GM12878 (cell line): ENCODE results near the gene REV1. TPM values are rescaled to one million over a fixed set of nuclear protein-coding genes. Genes with fewer than 3 reads are reported as not detected.
A peak's percentile ranks its signal among the peaks of the same experiment; 100 is the strongest.

Source experiments
- ATAC-seq: fragments of 200-7000 bp; cut with Tn5 transposase; 3 replicates; pipeline ENCODE4 v1.9.1; 2020; ENCODE audit warnings: mild to moderate bottlenecking, moderate library complexity
- BruUV-seq: library from RNA; stranded (reverse); fragments of 400-500 nt; replicated peaks from 2 replicates; lab custom pipeline; 2021; lab: Mats Ljungman, UMichigan
- CTCF ChIA-PET: fragments of 300-600 bp; sonication (Branson Sonifier 250); formaldehyde crosslinking; extraction: SDS; loops from one replicate; lab custom pipeline; 2021; ENCODE audit warnings: inconsistent platforms; lab: Yijun Ruan, JAX
- POLR2A ChIA-PET: fragments of 350-600 bp; formaldehyde crosslinking; extraction: SDS; loops from one replicate; lab custom pipeline; 2021; ENCODE audit warnings: inconsistent platforms; lab: Charles Lee
- RAD21 ChIA-PET: fragments of 300-600 bp; sonication (Branson Sonifier 250); formaldehyde crosslinking; loops from one replicate; lab custom pipeline; 2023; ENCODE audit warnings: antibody characterized with exemption; ENCODE audit not compliant: unreplicated experiment; lab: Charles Lee
- SMC1A ChIA-PET: fragments of 300-600 bp; sonication (Branson Sonifier 250); formaldehyde crosslinking; loops from one replicate; lab custom pipeline; 2023; ENCODE audit not compliant: unreplicated experiment, uncharacterized antibody; lab: Charles Lee
- DNase-seq: peaks from one replicate; pipeline ENCODE4 v3.0.0-alpha.2; 2011; ENCODE audit warnings: low read depth, low spot score
- FAIRE-seq: peaks from 3 replicates; lab custom pipeline; 2011; peaks lifted over from hg19 to GRCh38; lab: Jason Lieb, UNC
- H2AFZ ChIP-seq: 2 replicates; pipeline ENCODE4 v1.6.0; 2011; ENCODE audit warnings: low read depth, low read length, control low read depth; ENCODE audit not compliant: control insufficient read depth
- H3K27ac ChIP-seq: 2 replicates; pipeline ENCODE4 v1.5.1; 2011; ENCODE audit warnings: control low read depth; ENCODE audit not compliant: control insufficient read depth, insufficient read depth
- H3K27me3 ChIP-seq, 2 experiments: replicated peaks in 1 of 2; 2 replicates each; pipeline versions ENCODE4 v1.6.0 to v1.6.1; 2011; ENCODE audit warnings: low read length in 1 of 2; ENCODE audit not compliant: control insufficient read depth in 2 of 2, insufficient read depth in 2 of 2
- H3K36me3 ChIP-seq, 2 experiments: 2 replicates each; pipeline ENCODE4 v1.5.1; 2011; ENCODE audit warnings: low read length in 1 of 2; ENCODE audit not compliant: control insufficient read depth in 2 of 2, insufficient read depth in 2 of 2
- H3K4me1 ChIP-seq: 2 replicates; pipeline ENCODE4 v1.6.1; 2011; ENCODE audit warnings: mild to moderate bottlenecking, low read length, moderate library complexity, mixed read lengths; ENCODE audit not compliant: control insufficient read depth, insufficient read depth
- H3K4me2 ChIP-seq: 2 replicates; pipeline ENCODE4 v1.6.0; 2011; ENCODE audit warnings: control low read depth; ENCODE audit not compliant: control insufficient read depth, insufficient read depth
- H3K4me3 ChIP-seq: fragments of 200-600 bp; sonication (generic); 2 replicates; pipeline ENCODE4 v1.5.1; 2016
- H3K79me2 ChIP-seq: 2 replicates; pipeline ENCODE4 v1.6.0; 2011; ENCODE audit warnings: low read length; ENCODE audit not compliant: control insufficient read depth, insufficient read depth
- H3K9ac ChIP-seq: 2 replicates; pipeline ENCODE4 v1.8.0; 2011; ENCODE audit warnings: low read length, control low read depth, mixed read lengths; ENCODE audit not compliant: control insufficient read depth, insufficient read depth
- H3K9me3 ChIP-seq: replicated peaks from 3 replicates; pipeline ENCODE4 v1.5.1; 2011; ENCODE audit warnings: mild to moderate bottlenecking, low read length; ENCODE audit not compliant: control insufficient read depth, insufficient read depth
- H4K20me1 ChIP-seq: 2 replicates; pipeline ENCODE4 v1.6.0; 2011; ENCODE audit not compliant: control insufficient read depth, insufficient read depth
- FOXK2 ChIP-seq: fragments of 450-650 bp; IDR thresholded peaks from 2 replicates; pipeline ENCODE4 v1.6.1; 2017; ENCODE audit warnings: mild to moderate bottlenecking, moderate library complexity
- GATAD2B ChIP-seq: fragments of 450-650 bp; conservative IDR thresholded peaks from 2 replicates; pipeline ENCODE4 v1.6.1; 2017; ENCODE audit warnings: low read depth, mild to moderate bottlenecking, moderate library complexity
- KAT2A ChIP-seq: conservative IDR thresholded peaks from 2 replicates; pipeline ENCODE4 v1.6.1; 2011; ENCODE audit warnings: low read depth, low read length; ENCODE audit not compliant: control insufficient read depth
- MTA3 ChIP-seq: IDR thresholded peaks from 2 replicates; pipeline ENCODE4 v1.6.1; 2012; ENCODE audit warnings: low read length, inconsistent platforms, borderline replicate concordance
- NFYA ChIP-seq: IDR thresholded peaks from 2 replicates; pipeline ENCODE4 v1.6.1; 2011; ENCODE audit warnings: low read depth, mild to moderate bottlenecking, low read length, improper control_type of control experiment, borderline replicate concordance
- POLR2AphosphoS5 ChIP-seq: IDR thresholded peaks from 2 replicates; pipeline ENCODE4 v1.6.1; 2011; ENCODE audit warnings: mild to moderate bottlenecking, low read length, inconsistent platforms
- RB1 ChIP-seq: fragments of 450-650 bp; formaldehyde crosslinking; IDR thresholded peaks from 2 replicates; pipeline ENCODE4 v1.6.1; 2017; ENCODE audit warnings: mild to moderate bottlenecking, borderline replicate concordance
- ZSCAN29 ChIP-seq: fragments of 450-650 bp; IDR thresholded peaks from 2 replicates; pipeline ENCODE4 v1.6.1; 2017; ENCODE audit warnings: mild to moderate bottlenecking, moderate library complexity
- WGBS: methylation state at CpG from one replicate; pipeline ENCODE4 v1.1.6; 2016; ENCODE audit warnings: low lambda C conversion rate; ENCODE audit not compliant: insufficient replicate concordance, insufficient coverage; ENCODE audit errors: missing lambda C conversion rate; 5-methylcytosine and 5-hydroxymethylcytosine counted together
- in situ Hi-C: fragments of 300-500 bp; cut with MboI; formaldehyde crosslinking; loops from 9 replicates; pipeline ENCODE4 v1.14.3; 2018; ENCODE audit warnings: mixed read lengths
- intact Hi-C: fragments of 100-400 bp; cut with micrococcal nuclease; formaldehyde crosslinking; loops from one replicate; pipeline ENCODE4 v1.14.2; 2022; ENCODE audit not compliant: unreplicated experiment
- polyA plus RNA-seq, 11 experiments: library from polyadenylated mRNA; depleted of rRNA in 4 of 11; unstranded in 6 of 11; stranded (reverse) in 5 of 11; fragments of >200 nt; fragmentation: Nextera tagmentation in 4 of 11; fragmentation: Illumina TruSeq in 1 of 11; extraction: Ambion mirVana in 4 of 11; extraction: Trizol in 1 of 11; gene quantifications; 1 replicate in 1 of 11; 2 replicates in 10 of 11; pipeline versions ENCODE4 v1.2.1 to v1.2.3, GENCODE V29; 2011 to 2016; ENCODE audit warnings: inconsistent platforms in 2 of 11, missing spikeins in 2 of 11, low read depth in 1 of 11
- total RNA-seq, 4 experiments: library from RNA; depleted of rRNA in 3 of 4; stranded (reverse); fragments of >200 nt in 3 of 4; fragmentation: Illumina TruSeq in 1 of 4; extraction: Trizol in 1 of 4; gene quantifications; 2 replicates each; pipeline versions ENCODE4 v1.2.1 to v1.2.3, GENCODE V29; 2013 to 2021
- TF ChIP-seq, protein P1 (sequence below): IDR thresholded peaks from 2 replicates; pipeline ENCODE4 v1.6.1; 2012; ENCODE audit warnings: low read depth, low read length, improper control_type of control experiment
- TF ChIP-seq, protein P2 (sequence below): IDR thresholded peaks from 2 replicates; pipeline ENCODE4 v1.6.1; 2012; ENCODE audit warnings: low read depth, low read length, improper control_type of control experiment
- TF ChIP-seq, protein P3 (sequence below): fragments of 450-650 bp; IDR thresholded peaks from 2 replicates; pipeline ENCODE4 v1.6.1; 2017; ENCODE audit warnings: mild to moderate bottlenecking, low read depth, inconsistent platforms; ENCODE audit not compliant: poor library complexity, severe bottlenecking

Gene REV1
- total and polyA plus RNA-seq, 10 of the 15 experiments (the other 5 are each of a cell fraction or from before 2014, with no cell fraction given) = 11.3 to 46.8 (median 29.0) TPM

GRCh38 chr2:99471654-99472599 lies 17.9 kb downstream of the REV1 start:
- in situ Hi-C loops (no loop called here), intact Hi-C loops (no loop called here)
- DNase-seq (no peak), FAIRE-seq (peak; percentile 52), ATAC-seq (no peak)
- Histone ChIP-seq H3K9ac (no peak overlapping the region), H3K4me3 (no peak overlapping the region), H3K36me3 (peaks cover 0 to 5% of the 10 kb centered on the region in 2 experiments; a peak in 1 of 4 replicates), H3K27me3 (no peaks in the 10 kb centered on the region), H2AFZ (no peak overlapping the region), H3K27ac (no peak overlapping the region), H3K4me1 (no peaks in the 10 kb centered on the region), H3K9me3 (no peaks in the 10 kb centered on the region; the same call in 1 of the 3 replicates), H3K79me2 (peaks cover 67% of the 10 kb centered on the region), H4K20me1 (no peaks in the 10 kb centered on the region), H3K4me2 (no peak overlapping the region)
- ChIA-PET RAD21 (no interaction called here), CTCF (interaction anchor here (1.0 to 1.9 kb wide), 2 partner anchors 31 to 37 kb away, joined by 3 to 5 read pairs; no protein-coding TSS in a partner anchor), SMC1A (interaction anchor here (0.7 to 1.0 kb wide), 3 partner anchors 10 to 21 kb away, joined by 3 to 5 read pairs (median 4); no protein-coding TSS in a partner anchor), POLR2A (interaction anchor here (0.6 to 0.7 kb wide), 4 partner anchors 68 to 569 kb away, joined by 4 to 10 read pairs (median 6); no protein-coding TSS in a partner anchor)
- no TSS peak for BruUV-seq
- 89% methylated on average over 7 of the region's 7 CpGs for WGBS
- TF ChIP-seq FOXK2 (no peak), MTA3 (no peak), NFYA (no peak), KAT2A (no peak), RB1 (no peak), GATAD2B (no peak), ZSCAN29 (no peak), POLR2AphosphoS5 (no peak)
- TF ChIP-seq, protein P1, sequence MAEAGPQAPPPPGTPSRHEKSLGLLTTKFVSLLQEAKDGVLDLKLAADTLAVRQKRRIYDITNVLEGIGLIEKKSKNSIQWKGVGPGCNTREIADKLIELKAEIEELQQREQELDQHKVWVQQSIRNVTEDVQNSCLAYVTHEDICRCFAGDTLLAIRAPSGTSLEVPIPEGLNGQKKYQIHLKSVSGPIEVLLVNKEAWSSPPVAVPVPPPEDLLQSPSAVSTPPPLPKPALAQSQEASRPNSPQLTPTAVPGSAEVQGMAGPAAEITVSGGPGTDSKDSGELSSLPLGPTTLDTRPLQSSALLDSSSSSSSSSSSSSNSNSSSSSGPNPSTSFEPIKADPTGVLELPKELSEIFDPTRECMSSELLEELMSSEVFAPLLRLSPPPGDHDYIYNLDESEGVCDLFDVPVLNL = no peak
- TF ChIP-seq, protein P2, sequence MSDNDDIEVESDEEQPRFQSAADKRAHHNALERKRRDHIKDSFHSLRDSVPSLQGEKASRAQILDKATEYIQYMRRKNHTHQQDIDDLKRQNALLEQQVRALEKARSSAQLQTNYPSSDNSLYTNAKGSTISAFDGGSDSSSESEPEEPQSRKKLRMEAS = no peak
- TF ChIP-seq, protein P3, sequence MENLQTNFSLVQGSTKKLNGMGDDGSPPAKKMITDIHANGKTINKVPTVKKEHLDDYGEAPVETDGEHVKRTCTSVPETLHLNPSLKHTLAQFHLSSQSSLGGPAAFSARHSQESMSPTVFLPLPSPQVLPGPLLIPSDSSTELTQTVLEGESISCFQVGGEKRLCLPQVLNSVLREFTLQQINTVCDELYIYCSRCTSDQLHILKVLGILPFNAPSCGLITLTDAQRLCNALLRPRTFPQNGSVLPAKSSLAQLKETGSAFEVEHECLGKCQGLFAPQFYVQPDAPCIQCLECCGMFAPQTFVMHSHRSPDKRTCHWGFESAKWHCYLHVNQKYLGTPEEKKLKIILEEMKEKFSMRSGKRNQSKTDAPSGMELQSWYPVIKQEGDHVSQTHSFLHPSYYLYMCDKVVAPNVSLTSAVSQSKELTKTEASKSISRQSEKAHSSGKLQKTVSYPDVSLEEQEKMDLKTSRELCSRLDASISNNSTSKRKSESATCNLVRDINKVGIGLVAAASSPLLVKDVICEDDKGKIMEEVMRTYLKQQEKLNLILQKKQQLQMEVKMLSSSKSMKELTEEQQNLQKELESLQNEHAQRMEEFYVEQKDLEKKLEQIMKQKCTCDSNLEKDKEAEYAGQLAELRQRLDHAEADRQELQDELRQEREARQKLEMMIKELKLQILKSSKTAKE = no peak
